ENCODE results near the gene R3HDM1.

- TF ChIP-seq CTCF (IDR thresholded peaks at IDR 0.05): no peak
- no peak for TF ChIP-seq POLR2A (IDR thresholded peaks at IDR 0.05)
Measured at GRCh38 chr2:135708159-135708558, 176.9 kb downstream of the R3HDM1 start.
